ENCODE results near the gene TSHZ2. TPM values are rescaled to one million over a fixed set of nuclear protein-coding genes. Genes with fewer than 3 reads are reported as not detected.

TSHZ2 gene
- total RNA-seq, 1 experiment from 2014 or later: 2.3 TPM

DNA sequence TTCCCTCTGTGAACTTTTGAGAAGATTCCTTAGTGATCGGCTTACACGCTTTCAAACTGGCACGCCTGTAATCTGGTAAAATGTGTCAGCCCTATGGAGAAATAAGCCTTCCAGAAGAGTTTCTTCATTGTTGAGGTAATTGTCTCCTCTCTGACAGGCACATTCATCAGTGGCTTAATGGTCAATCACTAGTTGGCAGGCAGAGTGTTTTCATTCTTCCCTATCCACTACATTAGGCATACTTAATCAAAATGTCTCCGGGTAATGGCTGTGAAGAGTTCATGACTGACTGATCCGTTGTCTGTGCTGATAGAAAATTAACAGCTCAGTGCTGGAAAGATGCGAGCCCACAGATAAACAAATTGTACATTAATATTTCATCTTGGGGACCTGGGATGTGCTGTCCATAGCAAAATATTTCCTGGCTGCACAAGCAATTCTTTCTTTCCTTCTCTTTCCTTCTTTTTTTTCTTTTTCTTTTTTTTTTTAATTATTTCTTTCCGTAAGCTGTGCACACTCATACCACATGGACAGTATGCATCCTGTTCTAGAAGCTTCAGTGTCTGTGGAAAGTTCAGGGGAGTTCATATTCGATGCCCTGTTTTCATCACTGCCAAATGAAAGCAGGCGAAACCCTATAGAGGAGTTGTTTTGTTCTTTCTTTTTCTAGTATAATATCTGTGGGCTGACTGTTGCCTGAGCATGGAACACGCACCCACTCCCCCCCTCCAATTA lies 31.4 kb downstream of the TSHZ2 start:
- intact Hi-C loops (cut with micrococcal nuclease): no loop called here
- H3K27me3 Mint-ChIP-seq (ENCODE audit: insufficient read depth, unreplicated experiment): no peaks in the 10 kb centered on the region
- ChIA-PET POLR2A (interaction anchor here (1.3 kb wide), 1 partner anchor 14 kb away, joined by 3 read pairs; no protein-coding TSS in a partner anchor), CTCF (interaction anchor here (0.6 to 3.0 kb wide), 8 partner anchors 10 to 1303 kb away, joined by 3 to 8 read pairs (median 4); no protein-coding TSS in a partner anchor)
- H3K4me3 Mint-ChIP-seq (ENCODE audit: unreplicated experiment): no peak overlapping the region
- no peaks in the 10 kb centered on the region for H3K36me3 Mint-ChIP-seq (ENCODE audit: insufficient read depth, unreplicated experiment)
- no peak overlapping the region for H3K27ac Mint-ChIP-seq (ENCODE audit: low read depth, unreplicated experiment)
- DNase-seq (ENCODE audit: unreplicated experiment): no peak
- BruUV-seq (replicated peaks): no TSS peak
- TF ChIP-seq, protein P1, sequence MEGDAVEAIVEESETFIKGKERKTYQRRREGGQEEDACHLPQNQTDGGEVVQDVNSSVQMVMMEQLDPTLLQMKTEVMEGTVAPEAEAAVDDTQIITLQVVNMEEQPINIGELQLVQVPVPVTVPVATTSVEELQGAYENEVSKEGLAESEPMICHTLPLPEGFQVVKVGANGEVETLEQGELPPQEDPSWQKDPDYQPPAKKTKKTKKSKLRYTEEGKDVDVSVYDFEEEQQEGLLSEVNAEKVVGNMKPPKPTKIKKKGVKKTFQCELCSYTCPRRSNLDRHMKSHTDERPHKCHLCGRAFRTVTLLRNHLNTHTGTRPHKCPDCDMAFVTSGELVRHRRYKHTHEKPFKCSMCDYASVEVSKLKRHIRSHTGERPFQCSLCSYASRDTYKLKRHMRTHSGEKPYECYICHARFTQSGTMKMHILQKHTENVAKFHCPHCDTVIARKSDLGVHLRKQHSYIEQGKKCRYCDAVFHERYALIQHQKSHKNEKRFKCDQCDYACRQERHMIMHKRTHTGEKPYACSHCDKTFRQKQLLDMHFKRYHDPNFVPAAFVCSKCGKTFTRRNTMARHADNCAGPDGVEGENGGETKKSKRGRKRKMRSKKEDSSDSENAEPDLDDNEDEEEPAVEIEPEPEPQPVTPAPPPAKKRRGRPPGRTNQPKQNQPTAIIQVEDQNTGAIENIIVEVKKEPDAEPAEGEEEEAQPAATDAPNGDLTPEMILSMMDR (IDR thresholded peaks at IDR 0.05; ENCODE audit: unreplicated experiment): no peak
- H3K4me1 Mint-ChIP-seq (ENCODE audit: insufficient read depth, unreplicated experiment): no peaks in the 10 kb centered on the region
- H3K9me3 Mint-ChIP-seq (ENCODE audit: unreplicated experiment): no peaks in the 10 kb centered on the region

DNA sequence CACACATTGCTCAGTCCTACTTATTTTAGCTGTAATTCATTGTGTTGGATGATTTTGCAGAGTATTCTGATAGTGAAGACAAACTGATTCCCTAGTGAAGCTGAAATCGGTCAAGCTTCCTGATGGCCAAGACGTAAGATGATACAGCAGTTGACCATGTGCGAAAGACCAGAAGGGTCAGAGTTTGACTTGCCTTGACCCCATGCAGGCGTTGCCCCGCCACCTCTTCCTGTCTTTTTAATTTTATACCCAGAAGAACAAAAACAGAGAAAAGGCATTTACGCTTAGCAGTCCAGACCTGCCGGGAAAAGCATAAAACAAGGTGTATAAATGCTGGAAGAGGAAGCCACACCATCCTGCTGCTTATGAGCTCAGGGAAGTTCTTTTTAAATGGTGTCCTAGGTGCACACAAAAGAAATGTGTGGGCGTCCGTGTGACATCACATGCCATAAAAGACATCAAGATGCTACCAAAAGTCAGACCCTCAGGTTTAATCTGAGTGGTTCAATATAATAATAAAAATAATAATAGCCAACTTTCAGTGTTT lies 32.2 kb downstream of the TSHZ2 start:
- ChIA-PET CTCF (interaction anchor here (0.6 to 3.0 kb wide), 4 partner anchors 9 to 1303 kb away, joined by 3 to 8 read pairs (median 6); no protein-coding TSS in a partner anchor), POLR2A (interaction anchor here (1.0 to 1.3 kb wide), 2 partner anchors 15 to 67 kb away, joined by 3 to 4 read pairs; no protein-coding TSS in a partner anchor)
- BruUV-seq (replicated peaks): no TSS peak
- Mint-ChIP-seq H3K27ac (ENCODE audit: low read depth, unreplicated experiment) (no peak overlapping the region), H3K36me3 (ENCODE audit: insufficient read depth, unreplicated experiment) (no peaks in the 10 kb centered on the region), H3K4me3 (ENCODE audit: unreplicated experiment) (no peak overlapping the region), H3K4me1 (ENCODE audit: insufficient read depth, unreplicated experiment) (no peaks in the 10 kb centered on the region), H3K9me3 (ENCODE audit: unreplicated experiment) (no peaks in the 10 kb centered on the region), H3K27me3 (ENCODE audit: insufficient read depth, unreplicated experiment) (no peaks in the 10 kb centered on the region)
- DNase-seq (ENCODE audit: unreplicated experiment): no peak
- intact Hi-C loops (cut with micrococcal nuclease): no loop called here
- TF ChIP-seq, protein P1 (IDR thresholded peaks at IDR 0.05; ENCODE audit: unreplicated experiment): no peak

- ChIA-PET CTCF (interaction anchor here (0.6 to 1.3 kb wide), 5 partner anchors 11 to 881 kb away, joined by 3 to 5 read pairs (median 3); no protein-coding TSS in a partner anchor), POLR2A (interaction anchor here (0.7 kb wide), 1 partner anchor 22 kb away, joined by 4 read pairs; no protein-coding TSS in a partner anchor)
- Mint-ChIP-seq H3K4me1 (ENCODE audit: insufficient read depth, unreplicated experiment) (no peaks in the 10 kb centered on the region), H3K27me3 (ENCODE audit: insufficient read depth, unreplicated experiment) (no peaks in the 10 kb centered on the region), H3K27ac (ENCODE audit: low read depth, unreplicated experiment) (no peak overlapping the region), H3K36me3 (ENCODE audit: insufficient read depth, unreplicated experiment) (no peaks in the 10 kb centered on the region), H3K4me3 (ENCODE audit: unreplicated experiment) (no peak overlapping the region), H3K9me3 (ENCODE audit: unreplicated experiment) (peaks cover 5% of the 10 kb centered on the region)
- no TSS peak for BruUV-seq (replicated peaks)
- TF ChIP-seq, protein P1 (IDR thresholded peaks at IDR 0.05; ENCODE audit: unreplicated experiment): no peak
- intact Hi-C loops (cut with micrococcal nuclease): no loop called here
- no peak for DNase-seq (ENCODE audit: unreplicated experiment)
Measured at GRCh38 chr20:53009979-53010735, 38.0 kb downstream of the TSHZ2 start.

- POLR2A ChIA-PET: interaction anchor here (0.6 kb wide), 1 partner anchor 235 kb away, joined by 3 read pairs; no protein-coding TSS in a partner anchor
- no peaks in the 10 kb centered on the region for H3K27me3 Mint-ChIP-seq (ENCODE audit: insufficient read depth, unreplicated experiment)
Measured at GRCh38 chr20:53011640-53012039, 39.5 kb downstream of the TSHZ2 start.

More at GRCh38 chr20:53011640-53012039, 39.5 kb downstream of the TSHZ2 start:
- TF ChIP-seq, protein P1 (IDR thresholded peaks at IDR 0.05; ENCODE audit: unreplicated experiment): no peak
- Mint-ChIP-seq H3K27ac (ENCODE audit: low read depth, unreplicated experiment) (no peak overlapping the region), H3K9me3 (ENCODE audit: unreplicated experiment) (peaks cover 5% of the 10 kb centered on the region), H3K4me3 (ENCODE audit: unreplicated experiment) (no peak overlapping the region), H3K36me3 (ENCODE audit: insufficient read depth, unreplicated experiment) (no peaks in the 10 kb centered on the region), H3K4me1 (ENCODE audit: insufficient read depth, unreplicated experiment) (no peaks in the 10 kb centered on the region)
- CTCF ChIA-PET: interaction anchor here (1.2 kb wide), 1 partner anchor 21 kb away, joined by 4 read pairs; no protein-coding TSS in a partner anchor
- BruUV-seq (replicated peaks): no TSS peak
- DNase-seq (ENCODE audit: unreplicated experiment): no peak
- intact Hi-C loops (cut with micrococcal nuclease): no loop called here
